ENCODE data around the gene RPL3.

The RPL3 gene

DNA sequence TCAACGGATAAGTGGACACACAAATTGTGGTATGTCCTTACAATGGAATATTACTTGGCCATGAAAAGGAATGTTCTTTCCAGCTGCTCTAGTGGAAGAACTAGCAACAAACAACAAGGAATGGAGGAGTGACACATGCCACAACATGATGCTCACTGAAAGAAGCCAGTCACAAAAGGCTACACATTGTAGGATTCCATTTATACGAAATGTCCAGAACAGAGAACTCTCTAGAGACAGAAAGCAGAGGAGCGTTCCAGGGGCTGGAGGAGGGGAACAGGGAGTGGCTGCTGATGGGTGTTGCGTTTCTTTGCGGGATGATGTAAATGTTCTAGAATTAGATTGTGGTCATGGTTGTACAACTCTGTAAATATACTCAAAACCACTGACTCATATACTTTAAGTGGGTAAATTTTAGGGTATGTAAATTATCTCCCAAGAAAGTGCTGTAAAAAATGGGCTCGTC is 42.2 kb downstream of the RPL3 start:
- TF ChIP-seq, protein P1, sequence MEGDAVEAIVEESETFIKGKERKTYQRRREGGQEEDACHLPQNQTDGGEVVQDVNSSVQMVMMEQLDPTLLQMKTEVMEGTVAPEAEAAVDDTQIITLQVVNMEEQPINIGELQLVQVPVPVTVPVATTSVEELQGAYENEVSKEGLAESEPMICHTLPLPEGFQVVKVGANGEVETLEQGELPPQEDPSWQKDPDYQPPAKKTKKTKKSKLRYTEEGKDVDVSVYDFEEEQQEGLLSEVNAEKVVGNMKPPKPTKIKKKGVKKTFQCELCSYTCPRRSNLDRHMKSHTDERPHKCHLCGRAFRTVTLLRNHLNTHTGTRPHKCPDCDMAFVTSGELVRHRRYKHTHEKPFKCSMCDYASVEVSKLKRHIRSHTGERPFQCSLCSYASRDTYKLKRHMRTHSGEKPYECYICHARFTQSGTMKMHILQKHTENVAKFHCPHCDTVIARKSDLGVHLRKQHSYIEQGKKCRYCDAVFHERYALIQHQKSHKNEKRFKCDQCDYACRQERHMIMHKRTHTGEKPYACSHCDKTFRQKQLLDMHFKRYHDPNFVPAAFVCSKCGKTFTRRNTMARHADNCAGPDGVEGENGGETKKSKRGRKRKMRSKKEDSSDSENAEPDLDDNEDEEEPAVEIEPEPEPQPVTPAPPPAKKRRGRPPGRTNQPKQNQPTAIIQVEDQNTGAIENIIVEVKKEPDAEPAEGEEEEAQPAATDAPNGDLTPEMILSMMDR (IDR thresholded peaks at IDR 0.05; ENCODE audit: low read depth, low read length) = no peak
- H3K4me3 ChIP-seq (ENCODE audit: low read depth, low read length) = no peak overlapping the region

DNA sequence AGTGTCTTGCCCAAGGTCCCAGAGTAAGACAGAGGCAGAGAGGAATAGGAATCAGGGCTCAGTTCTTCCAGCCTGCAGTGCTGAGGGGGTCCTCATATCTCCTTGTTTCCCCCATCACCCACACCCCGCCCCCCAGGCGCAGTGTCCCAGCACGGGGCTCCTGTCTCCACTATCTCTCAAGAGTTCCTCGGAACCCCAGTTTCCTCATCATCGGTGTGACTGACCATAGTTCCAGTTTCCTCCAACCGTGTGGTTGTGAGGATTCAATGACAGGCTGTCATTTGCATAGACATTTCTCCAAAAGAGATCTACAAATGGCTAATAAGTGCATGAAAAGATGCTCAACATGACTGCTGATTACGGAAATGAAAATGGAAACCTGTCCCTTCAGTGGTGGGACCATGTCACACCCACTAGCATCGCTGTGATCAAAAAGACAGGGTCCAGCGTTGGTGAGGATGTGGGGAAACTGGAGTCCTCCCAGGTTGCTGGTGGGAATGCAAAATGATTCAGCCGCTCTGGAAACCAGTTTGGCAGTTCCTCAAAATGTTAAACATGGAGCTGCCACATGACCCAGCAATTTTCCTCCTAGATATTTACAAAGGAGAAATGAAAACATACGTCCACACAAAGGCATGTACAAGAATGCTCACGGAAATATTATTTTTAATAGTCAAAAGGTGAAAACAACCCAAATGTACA is 42.8 kb downstream of the RPL3 start:
- TF ChIP-seq, protein P1 (IDR thresholded peaks at IDR 0.05; ENCODE audit: low read depth, low read length) = no peak
- H3K4me3 ChIP-seq (ENCODE audit: low read depth, low read length) = no peak overlapping the region

DNA sequence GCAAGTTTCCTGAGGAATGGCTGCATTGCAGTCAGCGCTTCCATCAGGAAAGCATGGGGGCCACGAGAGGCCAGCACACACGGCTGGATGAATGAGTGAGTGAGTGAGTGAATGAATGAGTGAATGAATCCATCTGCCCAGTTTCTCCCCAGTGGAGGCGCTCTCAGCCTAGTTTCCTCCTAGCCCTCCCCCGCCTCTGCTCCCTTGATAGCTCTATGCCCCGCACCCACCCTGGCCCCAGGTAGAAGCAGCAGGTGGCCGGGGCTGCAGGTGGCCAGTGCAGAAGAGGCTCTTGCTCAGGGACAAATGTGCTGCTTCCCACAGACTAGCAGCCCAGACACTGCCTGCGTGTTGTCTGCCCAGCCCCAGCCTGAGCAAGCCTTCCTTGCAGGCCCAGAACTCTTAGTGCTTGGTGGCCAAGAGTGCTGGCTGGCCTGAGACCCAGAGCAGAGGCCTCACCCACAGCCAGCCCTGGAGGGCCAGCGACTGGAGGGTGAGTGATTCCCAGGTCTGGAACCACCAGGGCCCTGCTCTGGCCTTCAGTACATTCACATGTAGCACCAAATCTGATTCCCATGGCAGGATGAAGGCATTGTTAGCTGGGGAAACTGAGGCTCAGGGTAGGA is 43.5 kb downstream of the RPL3 start:
- H3K4me3 ChIP-seq (ENCODE audit: low read depth, low read length) = no peak overlapping the region
- TF ChIP-seq, protein P1 (IDR thresholded peaks at IDR 0.05; ENCODE audit: low read depth, low read length) = no peak

DNA sequence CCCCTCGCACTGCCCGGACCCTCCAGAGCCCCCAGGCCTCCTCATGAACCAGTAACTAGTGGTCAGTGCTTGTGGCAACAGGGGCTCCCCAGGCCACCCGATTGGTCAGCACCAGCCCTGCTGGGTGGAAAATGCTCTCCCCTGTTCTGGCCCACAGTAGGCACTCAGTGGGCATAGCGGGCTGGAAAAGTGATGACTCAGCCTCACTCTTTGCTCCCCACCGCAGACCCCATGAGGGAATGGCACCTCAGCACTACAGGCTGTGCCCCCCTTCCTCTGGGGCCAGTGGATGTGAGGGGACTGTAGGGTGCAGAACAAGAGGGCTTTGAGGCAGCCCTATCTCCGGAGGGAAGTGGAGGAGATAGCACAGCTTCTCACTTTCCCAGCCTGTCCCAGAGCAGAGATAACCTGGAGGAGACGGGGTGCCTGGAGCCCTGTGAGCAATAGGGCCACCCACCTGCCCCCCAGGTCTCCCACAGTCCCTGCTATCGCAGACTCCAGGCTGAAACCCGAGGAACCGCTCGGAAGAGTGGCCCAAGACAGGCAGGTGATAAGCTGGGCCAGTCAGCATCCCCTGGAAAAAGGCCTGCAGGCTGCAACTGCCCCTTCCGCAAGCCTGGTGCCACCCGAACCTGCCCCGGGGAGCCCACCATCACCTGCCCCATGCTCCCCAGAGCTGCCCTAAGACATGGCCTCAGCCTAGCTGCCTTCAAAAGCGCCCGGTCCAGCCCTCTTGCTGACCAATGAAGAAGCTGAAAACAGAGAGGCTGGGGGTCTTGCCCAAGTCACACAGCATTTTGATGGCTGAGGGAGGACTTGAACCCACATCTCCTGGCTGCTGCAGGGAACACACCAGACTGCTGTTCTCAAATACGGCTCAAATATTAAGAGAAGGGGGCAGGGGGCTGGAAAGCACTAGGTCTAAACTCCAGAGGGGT is 45.2 kb downstream of the RPL3 start:
- H3K4me3 ChIP-seq (ENCODE audit: low read depth, low read length) = no peak overlapping the region
- TF ChIP-seq, protein P1 (IDR thresholded peaks at IDR 0.05; ENCODE audit: low read depth, low read length) = no peak

DNA sequence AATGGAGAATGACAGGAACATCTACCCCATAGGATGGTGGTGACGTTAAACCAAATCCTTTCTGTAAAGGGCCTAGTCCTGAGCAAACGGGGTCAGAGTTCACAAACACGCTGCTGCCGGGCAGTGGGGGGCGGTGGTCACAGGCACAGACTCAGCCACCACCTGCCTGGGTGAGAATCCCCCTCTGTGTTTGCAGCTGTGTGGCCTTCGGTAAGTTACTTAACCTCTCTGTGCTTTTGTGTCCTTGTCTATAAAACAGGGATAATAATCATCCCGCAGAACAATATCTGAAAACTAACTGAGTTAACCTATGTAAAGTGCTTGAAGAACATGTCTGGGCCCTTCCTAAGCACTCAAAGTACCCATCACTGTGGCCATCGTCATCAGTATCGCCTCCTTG is 48.6 kb downstream of the RPL3 start:
- H3K4me3 ChIP-seq (ENCODE audit: low read depth, low read length) = no peak overlapping the region
- TF ChIP-seq, protein P1 (IDR thresholded peaks at IDR 0.05; ENCODE audit: low read depth, low read length) = no peak

DNA sequence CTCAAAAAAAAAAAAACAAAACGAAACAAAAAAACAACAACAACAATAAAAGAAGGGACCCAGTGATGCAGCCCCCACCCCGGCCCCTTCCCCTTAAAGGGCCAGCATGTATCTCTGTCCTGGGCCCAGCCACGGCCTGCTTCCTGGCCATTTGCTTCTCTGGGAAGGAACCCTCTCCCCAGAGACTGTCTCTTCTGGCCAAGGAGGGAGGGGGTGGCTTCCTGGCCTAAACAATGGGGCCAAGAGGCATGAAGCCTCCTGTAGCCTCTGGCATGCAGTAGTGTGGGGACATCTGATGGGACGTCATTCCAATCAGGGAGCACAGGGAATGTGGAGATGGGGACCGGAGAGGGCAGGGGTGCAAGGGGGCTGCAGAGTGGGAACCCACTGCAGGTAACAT is 49.1 kb downstream of the RPL3 start:
- TF ChIP-seq, protein P1 (IDR thresholded peaks at IDR 0.05; ENCODE audit: low read depth, low read length) = no peak
- H3K4me3 ChIP-seq (ENCODE audit: low read depth, low read length) = no peak overlapping the region
